CD14-positive monocyte (primary cell): ENCODE data around the gene HERC6. TPM values are rescaled to one million over a fixed set of nuclear protein-coding genes. Genes with fewer than 3 reads are reported as not detected.

Experiments used
- DNase-seq, 3 donors: peaks; one replicate each; pipeline ENCODE4 v3.0.0-alpha.2; 2011 to 2022
- H2AFZ ChIP-seq: 2 replicates; pipeline ENCODE4 v1.6.0; 2012; ENCODE audit warnings: mild to moderate bottlenecking, low read depth, low read length, inconsistent platforms; ENCODE audit not compliant: insufficient read depth, poor library complexity, severe bottlenecking
- H3K27ac ChIP-seq, 2 donors: 1 replicate in 1 of 2; 2 replicates in 1 of 2; pipeline ENCODE4 v1.5.1; 2012 to 2013; ENCODE audit warnings: low read length in 2 of 2, control low read depth in 1 of 2, inconsistent platforms in 1 of 2, low read depth in 1 of 2, mild to moderate bottlenecking in 1 of 2
- H3K27me3 ChIP-seq, 2 donors: one replicate each; pipeline versions ENCODE4 v1.6.0 to v1.6.1; 2011 to 2013; ENCODE audit warnings: low read length in 2 of 2; ENCODE audit not compliant: control insufficient read depth in 2 of 2, insufficient read depth in 2 of 2
- H3K36me3 ChIP-seq, 2 donors: replicated peaks in 1 of 2; 1 replicate in 1 of 2; 2 replicates in 1 of 2; pipeline versions ENCODE4 v1.5.1 to v1.6.1; 2012 to 2013; ENCODE audit warnings: low read length in 2 of 2, control low read depth in 1 of 2, inconsistent platforms in 1 of 2, mild to moderate bottlenecking in 1 of 2; ENCODE audit not compliant: insufficient read depth in 2 of 2, control insufficient read depth in 1 of 2
- H3K4me1 ChIP-seq, 2 donors: 1 replicate in 1 of 2; 2 replicates in 1 of 2; pipeline versions ENCODE4 v1.5.1 to v1.6.1; 2012 to 2013; ENCODE audit warnings: low read length in 2 of 2, control low read depth in 1 of 2, inconsistent platforms in 1 of 2, mild to moderate bottlenecking in 1 of 2, moderate library complexity in 1 of 2; ENCODE audit not compliant: insufficient read depth in 2 of 2, control insufficient read depth in 1 of 2
- H3K4me2 ChIP-seq: replicated peaks from 2 replicates; pipeline ENCODE3; 2012; ENCODE audit warnings: low read length, moderate library complexity, mild to moderate bottlenecking; ENCODE audit not compliant: poor library complexity, severe bottlenecking; ENCODE audit errors: extremely low read depth
- H3K4me3 ChIP-seq, 3 experiments: fragments of 200-600 bp in 1 of 3; sonication (generic) in 1 of 3; replicated peaks in 1 of 3; 1 replicate in 2 of 3; 2 replicates in 1 of 3; pipeline ENCODE4 v1.5.1; 2011 to 2013; ENCODE audit warnings: low read length in 3 of 3, mild to moderate bottlenecking in 3 of 3, control low read depth in 2 of 3, low read depth in 2 of 3, inconsistent platforms in 1 of 3, moderate library complexity in 1 of 3
- H3K79me2 ChIP-seq: 2 replicates; pipeline ENCODE4 v1.6.0; 2012; ENCODE audit warnings: mild to moderate bottlenecking, control low read depth, inconsistent platforms, low read length, moderate library complexity; ENCODE audit not compliant: insufficient read depth
- H3K9ac ChIP-seq: 2 replicates; pipeline ENCODE4 v1.6.0; 2017; ENCODE audit warnings: low read length, mild to moderate bottlenecking; ENCODE audit not compliant: insufficient read depth, poor library complexity, severe bottlenecking
- H3K9me3 ChIP-seq, 2 donors: replicated peaks in 1 of 2; 1 replicate in 1 of 2; 2 replicates in 1 of 2; pipeline versions ENCODE4 v1.5.1 to v1.6.1; 2012 to 2013; ENCODE audit warnings: low read length in 2 of 2, control low read depth in 1 of 2; ENCODE audit not compliant: control insufficient read depth in 1 of 2, insufficient read depth in 1 of 2
- H4K20me1 ChIP-seq: 2 replicates; pipeline ENCODE4 v1.6.0; 2012; ENCODE audit warnings: mild to moderate bottlenecking, low read length, control low read depth, moderate library complexity; ENCODE audit not compliant: insufficient read depth
- H3K27ac Mint-ChIP-seq, 7 donors: one replicate each; pipeline ENCODE4 v1.8.0; 2020; ENCODE audit warnings: mild to moderate bottlenecking in 7 of 7, mixed read lengths in 7 of 7, moderate library complexity in 6 of 7, inconsistent platforms in 2 of 7
- H3K27me3 Mint-ChIP-seq, 3 donors: one replicate each; pipeline ENCODE4 v1.8.0; 2021 to 2022; ENCODE audit warnings: low read depth in 3 of 3, mild to moderate bottlenecking in 3 of 3, mixed read lengths in 3 of 3, moderate library complexity in 3 of 3, inconsistent platforms in 1 of 3
- H3K36me3 Mint-ChIP-seq, 2 donors: one replicate each; pipeline ENCODE4 v1.8.0; 2020; ENCODE audit warnings: mixed read lengths in 2 of 2, inconsistent platforms in 1 of 2, mild to moderate bottlenecking in 1 of 2
- H3K4me1 Mint-ChIP-seq: one replicate; pipeline ENCODE4 v1.8.0; 2020; ENCODE audit warnings: mild to moderate bottlenecking, mixed read lengths
- H3K4me3 Mint-ChIP-seq, 2 donors: one replicate each; pipeline ENCODE4 v1.8.0; 2020; ENCODE audit warnings: mild to moderate bottlenecking in 2 of 2, mixed read lengths in 2 of 2, moderate library complexity in 1 of 2
- H3K9me3 Mint-ChIP-seq, 7 donors: one replicate each; pipeline ENCODE4 v1.8.0; 2020 to 2022; ENCODE audit warnings: mixed read lengths in 7 of 7, mild to moderate bottlenecking in 6 of 7, moderate library complexity in 6 of 7, inconsistent platforms in 2 of 7
- CTCF ChIP-seq: fragments of 200-600 bp; IDR thresholded peaks from one replicate; pipeline ENCODE4 v1.8.0; 2022; ENCODE audit warnings: antibody characterized with exemption, mild to moderate bottlenecking
- WGBS: methylation state at CpG from one replicate; pipeline ENCODE4 v1.1.5; 2013; ENCODE audit warnings: missing lambda C conversion rate; ENCODE audit not compliant: insufficient coverage; 5-methylcytosine and 5-hydroxymethylcytosine counted together
- intact Hi-C, 2 donors: fragments of 100-400 bp; cut with micrococcal nuclease; formaldehyde crosslinking; loops; one replicate each; pipeline versions ENCODE4 v1.15.0 to v1.15.1; 2023
- polyA plus RNA-seq, 3 donors: library from polyadenylated mRNA; depleted of rRNA in 1 of 3; unstranded in 2 of 3; stranded (reverse) in 1 of 3; fragments of 300-500 nt in 2 of 3; fragments of >200 nt in 1 of 3; fragmentation: Illumina TruSeq in 2 of 3; gene quantifications; 1 replicate in 2 of 3; 2 replicates in 1 of 3; pipeline ENCODE4 v1.2.3, GENCODE V29; 2012 to 2021

The HERC6 gene
- polyA plus RNA-seq, 3 donors: 4.1 to 9.4 (median 6.1) TPM

GRCh38 chr4:88422403-88422802, 43.8 kb downstream of the HERC6 start:
- no CpG with 5 or more reads among the region's 2 CpGs for WGBS
- no peak overlapping the region for H3K27ac Mint-ChIP-seq

GRCh38 chr4:88429401-88429800, 50.7 kb downstream of the HERC6 start:
- Mint-ChIP-seq H3K4me1 (no peaks in the 10 kb centered on the region), H3K36me3 (peaks cover 26 to 35% of the 10 kb centered on the region in 2 donors), H3K4me3 (no peak overlapping the region), H3K27me3 (peaks cover 0 to 2% (median 0%) of the 10 kb centered on the region in 3 donors), H3K27ac (no peak overlapping the region), H3K9me3 (peaks cover 2 to 10% (median 8%) of the 10 kb centered on the region in 7 donors)
- no CpG with 5 or more reads among the region's 1 CpG for WGBS
- H4K20me1 ChIP-seq: no peaks in the 10 kb centered on the region
- no peaks in the 10 kb centered on the region for H3K79me2 ChIP-seq
- intact Hi-C loops: no loop called here
- no peaks in the 10 kb centered on the region for H3K4me1 ChIP-seq
- H3K4me2 ChIP-seq: no peak overlapping the region
- H3K27me3 ChIP-seq: no peaks in the 10 kb centered on the region
- H3K9ac ChIP-seq: no peak overlapping the region
- peaks cover 0 to 3% of the 10 kb centered on the region in 2 donors for H3K9me3 ChIP-seq
- H3K36me3 ChIP-seq: peaks cover 0 to 14% of the 10 kb centered on the region in 2 donors
- H3K27ac ChIP-seq: no peak overlapping the region
- no peak for DNase-seq
- H2AFZ ChIP-seq: no peak overlapping the region
- H3K4me3 ChIP-seq: no peak overlapping the region
- TF ChIP-seq CTCF: no peak

More at GRCh38 chr4:88422403-88422802, 43.8 kb downstream of the HERC6 start:
- peaks cover 0 to 5% (median 0%) of the 10 kb centered on the region in 7 donors for H3K9me3 Mint-ChIP-seq
- Histone ChIP-seq H3K79me2 (no peaks in the 10 kb centered on the region), H3K9ac (no peak overlapping the region), H3K27ac (no peak overlapping the region), H3K36me3 (no peaks in the 10 kb centered on the region), H3K4me2 (no peak overlapping the region), H3K27me3 (no peaks in the 10 kb centered on the region), H4K20me1 (no peaks in the 10 kb centered on the region), H3K4me3 (no peak overlapping the region), H2AFZ (no peak overlapping the region), H3K4me1 (no peaks in the 10 kb centered on the region), H3K9me3 (no peaks in the 10 kb centered on the region)
- peaks cover 0 to 2% (median 0%) of the 10 kb centered on the region in 3 donors for H3K27me3 Mint-ChIP-seq
- intact Hi-C loops: no loop called here
- TF ChIP-seq CTCF: no peak
- no peaks in the 10 kb centered on the region for H3K4me1 Mint-ChIP-seq
- DNase-seq: no peak
- H3K36me3 Mint-ChIP-seq: peaks cover 12 to 25% of the 10 kb centered on the region in 2 donors
- no peak overlapping the region for H3K4me3 Mint-ChIP-seq
